Fibroblast of lung (primary cell): ENCODE results near the gene POLR2F.

Experiments used
- EZH2 ChIP-seq: IDR thresholded peaks from 2 replicates; pipeline ENCODE4 v1.5.1; 2012; ENCODE audit warnings: low read length, control low read depth, mild to moderate bottlenecking; ENCODE audit errors: missing control alignments
- TF ChIP-seq, protein P1 (sequence below), 2 donors: IDR thresholded peaks in 1 of 2; conservative IDR thresholded peaks in 1 of 2; 1 replicate in 1 of 2; 2 replicates in 1 of 2; pipeline ENCODE4 v1.5.1; 2011 to 2012; ENCODE audit warnings: low read length in 2 of 2, control low read depth in 1 of 2, inconsistent platforms in 1 of 2, low read depth in 1 of 2, mild to moderate bottlenecking in 1 of 2

DNA sequence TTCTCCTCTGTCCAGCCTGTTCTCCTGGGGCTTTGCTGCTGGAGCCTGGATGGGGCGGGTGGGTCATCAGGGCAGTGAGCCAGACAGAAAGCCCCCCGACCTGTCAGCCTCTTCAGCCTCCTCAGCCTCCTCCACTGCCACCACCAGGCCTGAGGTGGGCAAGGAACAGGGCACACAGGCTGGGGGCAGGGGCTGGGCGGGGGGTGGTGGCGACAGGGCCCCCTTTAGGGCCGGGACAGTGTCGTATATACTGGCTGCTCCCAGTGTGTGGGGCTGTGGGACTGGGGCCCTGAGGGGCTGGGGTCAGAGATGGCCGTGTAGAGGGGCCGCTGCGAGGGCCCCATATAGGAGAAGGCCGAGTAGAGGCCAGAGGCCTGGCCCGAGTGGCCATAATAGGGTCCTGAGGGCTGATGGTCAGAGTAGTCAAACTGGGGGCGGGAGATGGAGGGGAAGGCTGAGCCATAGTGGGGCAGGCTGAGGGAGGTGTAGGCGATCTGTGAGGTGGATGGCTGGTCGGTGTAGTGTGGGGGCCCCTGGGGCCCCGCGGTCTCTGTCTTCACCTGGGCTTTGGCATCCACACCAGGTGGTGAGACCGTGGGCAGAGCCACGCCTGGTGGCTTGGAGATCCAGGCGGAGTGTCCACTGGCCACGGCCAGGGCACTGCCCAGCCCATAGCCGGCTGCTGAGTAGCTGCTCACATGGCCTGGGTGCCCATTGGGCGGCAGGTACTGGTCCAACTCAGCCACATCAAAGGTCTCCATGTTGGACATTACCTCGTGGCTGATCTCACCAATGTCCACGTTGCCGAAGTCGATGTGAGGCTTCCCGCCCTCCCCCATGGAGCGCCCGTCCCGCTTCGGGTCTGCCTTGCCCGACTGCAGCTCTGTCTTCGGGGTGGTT is 20.0 kb downstream of the POLR2F start:
- TF ChIP-seq, protein P1, sequence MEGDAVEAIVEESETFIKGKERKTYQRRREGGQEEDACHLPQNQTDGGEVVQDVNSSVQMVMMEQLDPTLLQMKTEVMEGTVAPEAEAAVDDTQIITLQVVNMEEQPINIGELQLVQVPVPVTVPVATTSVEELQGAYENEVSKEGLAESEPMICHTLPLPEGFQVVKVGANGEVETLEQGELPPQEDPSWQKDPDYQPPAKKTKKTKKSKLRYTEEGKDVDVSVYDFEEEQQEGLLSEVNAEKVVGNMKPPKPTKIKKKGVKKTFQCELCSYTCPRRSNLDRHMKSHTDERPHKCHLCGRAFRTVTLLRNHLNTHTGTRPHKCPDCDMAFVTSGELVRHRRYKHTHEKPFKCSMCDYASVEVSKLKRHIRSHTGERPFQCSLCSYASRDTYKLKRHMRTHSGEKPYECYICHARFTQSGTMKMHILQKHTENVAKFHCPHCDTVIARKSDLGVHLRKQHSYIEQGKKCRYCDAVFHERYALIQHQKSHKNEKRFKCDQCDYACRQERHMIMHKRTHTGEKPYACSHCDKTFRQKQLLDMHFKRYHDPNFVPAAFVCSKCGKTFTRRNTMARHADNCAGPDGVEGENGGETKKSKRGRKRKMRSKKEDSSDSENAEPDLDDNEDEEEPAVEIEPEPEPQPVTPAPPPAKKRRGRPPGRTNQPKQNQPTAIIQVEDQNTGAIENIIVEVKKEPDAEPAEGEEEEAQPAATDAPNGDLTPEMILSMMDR (conservative IDR thresholded peaks at IDR 0.05 in 1 of 2, IDR thresholded peaks at IDR 0.05 in 1 of 2; ENCODE audit: low read depth in 1 of 2, low read length in 2 of 2): no peak
- TF ChIP-seq EZH2: no peak
